HG03521 (cell line): ENCODE measurements around the gene JMJD1C.
"Not testable (repeated sequence)": the region's sequence is repeated elsewhere in the genome, so short reads cannot be mapped to it uniquely, and the experiment has no call there.

Experiments
- ATAC-seq: cut with Tn5 transposase; IDR thresholded peaks from one replicate; pipeline ENCODE4 v1.9.1; 2021; ENCODE audit warnings: mild to moderate bottlenecking, moderate library complexity; ENCODE audit not compliant: unreplicated experiment

The JMJD1C gene

GRCh38 chr10:63465293-63466143, at the start of gene JMJD1C:
Gene JMJD1C, minus strand, starts transcription at chr10:63465977. Its CDS starts 315 bp downstream, at chr10:63465662.
- peak; percentile 60 for ATAC-seq

- no peak for ATAC-seq
Observed at GRCh38 chr10:63515002-63515763, 49.4 kb upstream of the JMJD1C start.

GRCh38 chr10:63506554-63506953, 40.8 kb upstream of the JMJD1C start:
- ATAC-seq: no peak

- no peak for ATAC-seq
Observed at GRCh38 chr10:63505562-63505961, 39.8 kb upstream of the JMJD1C start.

- no peak for ATAC-seq
Observed at GRCh38 chr10:63504145-63504881, 38.5 kb upstream of the JMJD1C start.

- ATAC-seq: no peak
Observed at GRCh38 chr10:63503395-63503794, 37.6 kb upstream of the JMJD1C start.

GRCh38 chr10:63502832-63503231, 37.1 kb upstream of the JMJD1C start:
- ATAC-seq: no peak

GRCh38 chr10:63501954-63502353, 36.2 kb upstream of the JMJD1C start:
- ATAC-seq: no peak

GRCh38 chr10:63500551-63500950, 34.8 kb upstream of the JMJD1C start:
- not testable (repeated sequence) for ATAC-seq

- ATAC-seq: no peak
Observed at GRCh38 chr10:63498665-63499064, 32.9 kb upstream of the JMJD1C start.

GRCh38 chr10:63497321-63497720, 31.5 kb upstream of the JMJD1C start:
- ATAC-seq: no peak

- no peak for ATAC-seq
Observed at GRCh38 chr10:63496561-63496960, 30.8 kb upstream of the JMJD1C start.

- no peak for ATAC-seq
Observed at GRCh38 chr10:63494951-63495350, 29.2 kb upstream of the JMJD1C start.

- no peak for ATAC-seq
Observed at GRCh38 chr10:63493004-63493403, 27.2 kb upstream of the JMJD1C start.

GRCh38 chr10:63492317-63492690, 26.5 kb upstream of the JMJD1C start:
- ATAC-seq: not testable (repeated sequence)

GRCh38 chr10:63491588-63492316, 26.0 kb upstream of the JMJD1C start:
- no peak for ATAC-seq

- ATAC-seq: no peak
Observed at GRCh38 chr10:63489838-63490237, 24.1 kb upstream of the JMJD1C start.

- no peak for ATAC-seq
Observed at GRCh38 chr10:63487990-63488389, 22.2 kb upstream of the JMJD1C start.

GRCh38 chr10:63483983-63484382, 18.2 kb upstream of the JMJD1C start:
- ATAC-seq: no peak

GRCh38 chr10:63481815-63482421, 16.1 kb upstream of the JMJD1C start:
- ATAC-seq: no peak
